Suppressor macrophage (primary cell): ENCODE results near the gene CNP.

Experiments used
- DNase-seq, 4 experiments: peaks; one replicate each; pipeline ENCODE4 v3.0.0-alpha.2; 2020 to 2022

CNP gene

DNA sequence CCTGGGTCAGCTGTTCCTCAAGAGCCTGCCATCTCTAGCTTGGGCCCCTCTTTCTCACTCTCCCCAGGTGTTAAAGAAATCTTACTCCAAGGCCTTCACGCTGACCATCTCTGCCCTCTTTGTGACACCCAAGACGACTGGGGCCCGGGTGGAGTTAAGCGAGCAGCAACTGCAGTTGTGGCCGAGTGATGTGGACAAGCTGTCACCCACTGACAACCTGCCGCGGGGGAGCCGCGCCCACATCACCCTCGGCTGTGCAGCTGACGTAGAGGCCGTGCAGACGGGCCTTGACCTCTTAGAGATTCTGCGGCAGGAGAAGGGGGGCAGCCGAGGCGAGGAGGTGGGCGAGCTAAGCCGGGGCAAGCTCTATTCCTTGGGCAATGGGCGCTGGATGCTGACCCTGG is 6.8 kb downstream of the CNP start:
- DNase-seq: no peak

DNA sequence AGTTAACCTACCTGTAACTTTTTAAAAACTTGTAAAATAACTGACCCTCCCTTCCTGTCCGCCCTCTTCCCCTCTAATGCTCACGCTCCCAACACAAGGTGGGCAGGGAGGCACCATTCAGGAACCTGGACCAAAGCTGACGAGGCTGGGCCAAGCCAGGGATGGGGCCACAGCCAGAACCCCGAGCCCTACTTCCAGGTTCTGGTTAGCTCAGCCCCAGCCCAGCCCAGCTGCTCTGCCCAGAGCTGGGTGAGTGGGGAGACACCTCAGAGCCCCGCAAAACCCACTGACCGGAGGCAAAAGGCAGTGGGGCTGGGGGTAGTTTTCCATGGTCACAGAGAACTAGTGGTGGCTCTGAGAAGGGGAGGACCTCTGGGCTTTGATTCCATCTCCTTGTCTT is 7.4 kb downstream of the CNP start:
- DNase-seq: no peak

DNA sequence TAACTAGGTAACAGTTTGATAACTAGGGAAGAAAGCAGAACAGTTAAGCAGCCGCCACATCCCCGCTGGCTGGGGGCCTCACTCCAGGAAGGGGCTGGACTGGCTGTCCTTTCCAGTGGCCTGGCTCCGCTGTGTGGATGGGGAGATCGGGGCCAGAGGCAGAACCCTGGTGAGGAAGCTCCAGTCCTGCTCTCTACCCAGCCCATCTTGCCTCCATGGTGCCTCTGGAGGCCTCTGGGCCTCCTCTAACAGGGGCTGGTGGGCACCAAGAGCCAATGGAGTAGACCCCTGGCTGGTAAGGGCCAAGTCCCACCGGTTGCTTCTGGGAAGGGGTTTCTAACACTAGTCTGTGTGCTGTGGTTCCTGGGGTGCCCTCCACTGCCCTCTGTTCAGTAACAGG is 8.1 kb downstream of the CNP start:
- DNase-seq: no peak

DNA sequence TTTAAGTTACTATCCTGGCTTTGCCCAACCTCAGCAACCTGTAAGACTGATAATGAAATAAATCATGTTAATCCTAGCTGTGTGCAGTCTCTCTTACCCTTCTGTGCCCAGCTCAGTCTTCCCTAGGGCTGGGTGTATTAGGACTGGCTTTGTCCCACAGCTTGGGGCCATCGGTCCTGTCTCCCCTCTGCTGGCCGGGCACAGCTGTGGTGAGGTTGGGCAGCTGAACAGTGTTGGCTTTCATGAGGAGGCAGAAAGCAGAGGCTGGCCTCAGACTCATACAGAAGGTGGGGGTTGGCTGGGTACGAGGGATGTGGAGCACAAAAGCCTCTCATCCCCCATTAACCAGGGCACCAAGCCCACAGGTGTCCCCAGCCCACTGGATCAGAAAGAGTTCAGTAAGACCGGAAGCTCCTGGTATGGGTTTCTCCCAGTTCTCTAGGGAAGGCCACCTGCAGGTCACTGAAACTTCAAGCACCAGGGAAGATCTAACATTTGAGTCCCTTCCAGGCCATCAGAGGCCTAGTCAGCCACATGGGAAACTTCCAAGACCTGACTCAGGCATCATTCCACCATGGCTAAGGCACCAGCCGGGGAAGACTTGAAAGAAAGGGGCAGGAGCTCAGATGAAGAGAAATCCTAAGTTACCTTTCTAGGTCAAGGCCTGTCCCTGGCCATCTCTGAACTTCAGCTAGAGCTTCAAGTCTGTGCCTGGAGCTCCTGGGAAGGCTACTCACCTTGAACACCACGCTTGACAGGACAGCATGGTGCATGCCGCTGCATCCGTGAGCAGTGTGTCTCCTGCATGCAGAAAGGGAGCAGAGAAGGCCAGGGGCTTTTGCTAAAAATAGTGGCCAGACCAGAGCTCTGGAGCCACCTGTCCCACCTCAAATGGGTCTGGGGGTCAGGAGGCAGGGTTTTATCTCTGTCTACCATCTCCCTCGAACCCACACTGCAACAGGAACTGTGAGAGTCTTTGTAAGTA is 8.8 kb downstream of the CNP start:
- DNase-seq: no peak

DNA sequence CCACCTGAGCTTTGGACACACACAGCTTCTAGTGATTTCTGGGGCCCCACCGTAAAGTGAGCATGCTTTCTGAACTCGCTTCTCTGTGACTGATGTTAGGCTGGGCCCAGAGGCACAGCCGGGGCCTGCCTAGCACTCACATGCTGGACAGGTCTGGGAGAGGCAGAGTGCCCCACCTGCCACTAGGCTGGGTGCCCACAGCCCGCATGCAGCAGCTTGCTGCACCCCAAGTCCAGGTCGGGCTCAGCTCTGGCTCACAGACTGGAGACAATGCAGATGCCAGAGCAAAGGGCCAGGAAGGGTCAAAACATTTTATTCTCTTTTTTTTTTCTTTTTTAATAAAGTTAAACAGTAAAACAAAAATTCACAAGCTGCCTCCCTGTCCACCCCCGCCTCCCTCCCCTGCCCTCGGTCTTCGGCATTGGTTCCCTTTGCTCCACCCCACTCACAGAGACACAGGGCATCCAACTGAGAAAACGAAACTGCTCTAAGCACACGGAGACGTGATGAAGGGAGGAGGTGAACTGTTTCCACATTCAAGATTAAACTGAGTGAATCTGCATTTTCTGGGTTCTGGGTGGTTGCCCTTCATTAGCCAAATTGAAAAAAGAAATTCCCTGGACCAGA is 9.7 kb downstream of the CNP start:
- DNase-seq: no peak

DNA sequence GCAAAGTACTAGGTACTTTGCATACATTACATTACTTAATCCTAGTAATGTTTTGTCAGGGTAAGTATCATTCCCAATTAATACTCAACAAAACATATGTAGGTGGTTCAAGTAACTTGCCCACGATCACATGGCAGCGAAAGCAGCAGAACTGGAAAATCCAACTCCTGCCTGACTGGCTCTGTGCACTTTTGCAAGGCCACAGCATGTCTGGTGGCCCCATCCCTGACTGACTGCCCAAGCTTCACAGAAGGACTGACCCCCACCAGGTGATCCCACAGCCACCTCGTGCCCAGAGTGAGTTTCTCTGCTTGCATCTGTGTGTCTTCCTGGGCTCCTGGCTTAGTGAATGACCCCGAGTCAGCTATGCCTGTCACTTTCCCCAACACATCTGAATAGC is 11.4 kb downstream of the CNP start:
- DNase-seq: no peak

DNA sequence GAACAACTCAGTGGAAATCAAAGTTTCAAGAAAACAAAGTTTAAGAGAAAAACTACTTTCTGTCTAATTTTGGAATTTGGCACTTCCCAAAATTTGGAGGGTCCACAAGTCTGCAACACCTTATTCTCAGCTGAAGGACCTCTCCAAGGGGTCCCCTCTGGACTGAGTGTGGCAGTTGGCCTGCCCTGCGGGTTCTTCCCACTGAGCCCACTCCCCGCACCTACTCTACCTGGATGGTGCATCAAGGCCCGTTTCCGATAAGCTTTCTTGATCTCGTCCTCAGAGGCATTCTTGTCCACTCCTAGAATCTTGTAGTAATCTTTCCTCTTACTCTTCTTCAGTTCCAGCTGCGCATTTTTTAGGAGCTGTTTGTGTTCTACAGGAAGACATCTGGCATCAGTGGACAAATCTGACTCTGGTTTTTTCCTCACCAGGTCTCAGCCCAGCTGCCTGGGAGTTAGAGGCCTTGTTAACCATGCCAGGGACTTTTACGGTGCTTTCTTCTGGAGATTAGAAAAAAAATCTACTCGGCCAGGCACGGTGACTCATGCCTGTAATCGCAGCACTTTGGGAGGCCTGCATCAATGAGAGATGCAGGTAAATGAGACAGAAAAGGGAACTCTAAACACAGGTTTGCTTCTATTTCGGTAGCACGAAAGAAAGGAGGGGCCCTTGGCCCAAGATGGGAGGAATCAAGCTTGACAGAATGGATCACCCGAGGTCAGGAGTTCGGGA is 15.6 kb downstream of the CNP start:
- DNase-seq: no peak

DNA sequence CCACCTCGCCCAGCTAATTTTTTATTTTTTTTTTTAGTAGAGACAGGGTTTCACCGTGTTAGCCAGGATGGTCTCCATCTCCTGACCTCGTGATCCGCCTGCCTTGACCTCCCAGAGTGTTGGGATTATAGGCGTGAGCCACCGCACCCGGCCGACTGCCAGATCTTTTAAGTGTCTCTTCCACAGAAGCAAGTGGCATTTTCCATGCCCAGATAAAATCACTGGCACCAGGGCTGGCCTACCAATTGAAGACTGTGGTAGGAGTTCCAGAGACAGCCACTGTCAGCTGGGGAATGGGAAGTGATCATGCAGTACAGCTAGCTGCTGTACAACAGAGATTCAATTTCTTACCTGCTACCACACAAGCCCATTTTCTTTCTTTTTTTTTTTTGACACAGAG is 17.9 kb downstream of the CNP start:
- DNase-seq: no peak

DNA sequence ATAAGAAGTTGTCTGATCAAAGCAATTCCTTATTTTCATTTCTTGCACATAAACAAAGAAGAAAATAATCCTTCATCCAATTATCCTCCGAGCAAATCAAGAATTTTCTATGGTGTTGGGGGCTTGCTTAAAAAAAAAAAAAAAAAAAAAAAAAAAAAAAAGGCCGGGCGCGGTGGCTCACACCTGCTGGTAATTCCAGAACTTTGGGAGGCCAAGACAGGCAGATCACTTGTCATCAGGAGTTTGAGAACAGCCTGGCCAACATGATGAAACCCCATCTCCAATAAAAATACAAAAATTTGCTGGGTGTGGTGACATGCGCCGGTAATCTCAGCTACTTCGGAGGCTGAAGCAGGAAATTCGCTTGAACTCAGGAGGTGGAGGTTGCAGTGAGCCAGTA is 19.3 kb downstream of the CNP start:
- DNase-seq: no peak

DNA sequence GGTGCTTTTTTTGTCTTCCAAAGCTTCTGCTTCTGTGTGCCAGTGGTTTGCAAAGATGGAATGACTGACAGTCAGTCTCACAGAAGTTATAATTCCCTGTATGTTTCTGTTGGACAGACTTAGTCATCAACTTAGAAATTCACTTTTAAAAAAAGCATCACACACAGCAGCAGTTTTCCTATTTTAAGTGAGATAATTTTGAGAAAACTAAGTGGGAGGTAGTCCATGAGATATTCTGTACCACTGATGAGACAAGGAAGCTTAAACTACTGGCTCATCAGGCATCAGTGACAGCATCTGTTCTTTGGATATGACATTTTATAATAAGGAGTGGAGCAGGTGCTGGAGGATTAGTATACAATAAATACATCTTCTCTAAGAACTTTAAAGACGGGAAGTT is 20.0 kb downstream of the CNP start:
- no peak for DNase-seq

DNA sequence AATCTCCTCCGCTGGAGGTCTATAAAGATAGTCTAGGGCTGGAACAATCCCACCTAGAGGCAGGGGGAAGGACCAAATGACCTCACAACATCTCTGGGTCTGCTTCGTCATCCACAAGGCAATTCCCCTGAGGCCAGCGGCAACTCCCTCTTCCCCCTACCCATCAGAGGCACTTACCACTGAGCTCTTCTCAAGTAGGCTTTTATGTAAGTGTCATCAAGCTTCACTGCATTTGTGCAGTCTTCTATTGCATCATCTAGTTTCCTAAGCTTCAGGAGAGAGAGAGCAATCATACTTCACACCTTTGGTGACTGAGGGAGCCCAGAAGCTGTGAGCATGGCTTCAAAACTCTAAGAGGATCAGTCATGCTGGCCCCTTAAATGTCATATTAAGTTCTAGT is 21.0 kb downstream of the CNP start:
- no peak for DNase-seq

DNA sequence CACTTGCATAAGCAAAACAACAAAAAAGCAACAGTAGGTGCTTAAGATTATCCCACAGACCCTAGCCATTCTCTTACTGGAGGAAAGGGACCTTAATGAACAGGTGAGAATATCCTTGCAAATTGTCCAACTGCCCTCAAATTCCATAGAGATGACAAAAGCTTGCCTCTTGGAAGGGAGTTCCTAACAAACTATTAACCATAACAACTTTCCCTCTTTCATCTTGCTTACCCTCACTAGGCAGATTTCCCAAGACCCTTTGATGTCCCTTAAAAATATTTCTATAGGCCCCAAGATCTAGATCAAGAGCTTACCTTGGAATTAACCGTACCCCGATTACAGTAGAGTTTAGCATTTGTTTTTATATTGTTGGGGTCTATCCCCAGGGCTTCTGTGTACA is 21.8 kb downstream of the CNP start:
- no peak for DNase-seq

DNA sequence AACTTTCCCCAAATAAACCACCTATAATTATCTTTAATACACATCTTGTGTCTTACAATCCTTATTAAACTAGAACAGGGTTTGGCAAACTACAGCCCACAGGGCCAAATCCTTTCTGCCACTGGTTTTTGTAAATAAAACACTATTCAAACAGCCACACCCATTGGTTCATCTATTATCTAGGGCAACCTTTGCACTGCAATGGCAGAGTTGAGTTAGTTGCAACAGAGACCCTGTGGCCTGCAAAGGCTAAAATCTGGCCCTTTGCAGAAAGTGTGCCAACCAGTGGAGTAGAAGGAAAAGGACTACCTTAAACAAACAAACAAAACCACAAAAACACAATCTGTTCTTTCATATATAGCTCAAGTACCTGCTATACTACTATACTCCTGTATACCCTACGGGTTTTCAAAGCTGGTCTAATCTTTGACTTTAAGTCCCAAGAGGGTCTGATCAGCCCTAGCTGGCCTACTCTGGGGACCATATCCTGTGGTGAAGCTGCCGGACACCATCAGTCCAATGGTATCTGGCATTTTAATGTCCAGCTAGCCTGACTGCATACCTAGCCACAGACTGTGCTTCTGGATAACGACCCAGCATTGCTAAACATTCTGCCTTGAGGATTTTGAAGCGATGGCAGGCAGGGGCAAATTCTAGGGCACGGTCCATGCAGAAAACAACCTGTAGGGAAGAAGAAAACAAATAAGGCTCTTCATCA is 23.3 kb downstream of the CNP start:
- DNase-seq: no peak

DNA sequence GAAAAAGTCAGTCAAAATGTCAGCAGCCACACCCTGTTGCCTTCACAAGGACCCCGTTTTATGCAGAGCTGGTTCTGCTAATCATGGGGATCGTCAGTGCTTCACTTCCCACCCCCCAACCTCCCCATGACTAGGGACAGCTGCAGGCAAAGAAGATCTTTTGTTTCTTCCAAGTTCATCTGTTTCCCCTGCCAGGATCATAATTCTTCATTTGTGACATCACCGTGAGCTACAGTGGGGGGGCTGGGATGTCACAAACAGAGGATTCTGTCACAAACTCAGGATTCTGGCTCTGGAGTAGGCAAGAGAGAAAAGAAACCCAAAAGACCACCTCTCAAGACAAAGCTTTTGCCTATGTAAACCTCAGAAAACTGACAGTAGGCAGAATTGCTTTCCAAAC is 26.0 kb downstream of the CNP start:
- DNase-seq: no peak

DNA sequence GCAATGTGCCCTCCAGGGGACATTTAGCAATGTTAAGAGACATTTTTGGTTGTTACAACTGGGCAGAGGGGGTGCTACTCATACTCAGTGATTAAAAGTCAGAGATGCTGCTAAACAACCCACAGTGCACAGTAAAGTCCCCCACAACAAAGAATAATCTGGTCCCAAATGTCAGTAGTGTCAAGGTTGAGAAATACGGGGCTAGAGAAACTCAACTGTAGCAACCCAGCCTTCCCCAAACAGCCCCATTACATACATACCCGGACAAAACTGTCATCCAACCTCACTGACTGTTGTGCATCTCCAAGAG is 30.2 kb downstream of the CNP start:
- no peak for DNase-seq

DNA sequence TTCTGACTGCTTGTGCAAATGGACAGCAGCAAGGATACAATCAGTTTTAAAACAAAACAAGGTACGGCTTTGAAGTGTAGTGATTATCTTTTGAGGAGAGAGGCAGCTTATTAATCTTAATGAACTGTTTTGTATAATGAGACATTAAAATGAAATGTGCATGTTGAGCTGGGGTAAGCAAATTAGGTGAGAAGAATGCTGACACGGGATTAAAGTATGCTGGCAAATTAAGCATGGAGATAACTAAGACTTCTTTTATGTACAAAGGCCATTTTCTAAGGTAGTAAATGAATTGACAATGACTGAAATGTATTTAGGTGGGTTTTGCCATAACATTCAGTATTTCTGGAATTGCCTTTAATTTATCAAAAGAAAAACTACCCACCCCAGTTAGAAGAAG is 31.9 kb downstream of the CNP start:
- DNase-seq: no peak

DNA sequence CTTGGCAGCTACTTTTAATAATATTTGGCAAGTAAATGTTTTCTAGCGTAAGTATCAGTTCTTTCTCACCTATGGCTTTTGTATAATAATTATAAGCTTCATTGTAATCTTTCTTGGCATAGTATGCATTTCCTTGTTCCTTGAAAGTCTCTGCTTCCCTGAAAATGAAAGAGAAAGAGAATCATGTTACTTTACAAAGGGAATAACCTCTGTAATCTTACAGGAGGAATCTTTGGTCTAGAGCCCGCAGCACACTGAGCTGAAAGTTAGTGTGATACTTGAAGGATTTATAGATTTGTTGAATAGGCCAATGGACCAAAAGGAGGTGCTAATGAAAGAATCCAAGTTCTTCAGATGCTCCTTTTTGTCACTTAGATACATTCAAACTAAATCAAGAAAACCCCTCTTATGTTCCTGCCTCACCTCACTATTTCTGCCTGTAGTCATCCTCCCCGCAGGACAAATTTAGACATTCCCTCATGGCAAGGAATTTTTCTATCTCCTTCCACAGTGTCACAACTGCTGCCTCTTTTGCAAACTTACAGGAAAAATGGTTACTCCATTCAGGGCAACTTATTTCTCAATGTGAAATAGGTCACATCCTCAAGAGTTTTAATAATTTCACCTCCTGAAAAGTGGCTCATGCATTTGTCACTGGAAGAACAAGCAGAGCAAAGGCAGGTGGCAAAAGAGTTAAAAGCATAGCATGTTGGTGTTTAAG is 34.0 kb downstream of the CNP start:
- DNase-seq: no peak

DNA sequence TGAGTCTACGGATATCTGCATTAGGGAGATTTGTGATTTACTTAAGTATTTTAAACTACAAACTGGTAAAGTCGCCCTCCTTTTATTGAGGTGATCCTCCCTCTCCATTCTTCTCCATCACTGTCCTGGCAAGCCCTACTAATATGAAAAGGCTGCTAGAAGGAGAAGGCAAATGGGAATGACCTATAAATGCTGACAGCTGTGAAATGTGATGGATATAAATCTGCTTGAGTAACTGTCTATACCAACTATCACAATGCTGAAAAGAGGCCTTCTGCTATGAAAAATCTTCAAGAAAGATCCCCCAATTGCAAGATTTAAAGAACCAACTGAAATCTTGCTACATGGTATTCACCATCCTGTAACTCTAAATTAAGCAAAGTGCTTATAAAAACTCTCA is 35.1 kb downstream of the CNP start:
- no peak for DNase-seq

DNA sequence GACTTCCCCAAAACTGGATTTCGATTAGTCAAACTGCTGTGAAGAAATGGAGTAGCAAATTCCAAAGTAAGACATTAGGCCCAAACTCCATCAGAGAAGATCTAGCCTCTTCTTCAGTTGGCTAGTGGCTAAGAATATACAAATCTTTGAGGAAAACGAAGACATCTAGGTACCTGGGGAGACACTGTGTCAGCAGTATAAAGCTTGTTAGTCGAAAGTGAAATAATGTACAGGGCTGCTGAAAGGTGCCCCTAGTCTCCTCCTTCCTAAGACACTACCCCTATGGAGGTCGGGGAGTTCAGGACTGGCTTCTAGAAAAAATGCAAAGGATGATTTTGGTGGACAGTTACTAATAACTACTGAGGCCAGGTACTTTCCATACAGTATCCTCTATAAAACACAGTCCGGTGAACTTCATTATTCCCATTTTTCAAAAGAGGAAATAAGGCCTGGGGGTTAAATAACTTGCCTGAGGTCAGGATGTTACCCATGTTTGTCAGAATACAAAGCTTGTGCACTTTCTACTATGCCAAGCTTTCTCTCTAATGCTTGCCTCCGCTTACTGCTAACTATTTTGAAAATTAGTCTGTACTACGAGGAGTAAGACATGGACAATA is 35.7 kb downstream of the CNP start:
- DNase-seq: peak in 1 of 4 experiments; percentile 13

DNA sequence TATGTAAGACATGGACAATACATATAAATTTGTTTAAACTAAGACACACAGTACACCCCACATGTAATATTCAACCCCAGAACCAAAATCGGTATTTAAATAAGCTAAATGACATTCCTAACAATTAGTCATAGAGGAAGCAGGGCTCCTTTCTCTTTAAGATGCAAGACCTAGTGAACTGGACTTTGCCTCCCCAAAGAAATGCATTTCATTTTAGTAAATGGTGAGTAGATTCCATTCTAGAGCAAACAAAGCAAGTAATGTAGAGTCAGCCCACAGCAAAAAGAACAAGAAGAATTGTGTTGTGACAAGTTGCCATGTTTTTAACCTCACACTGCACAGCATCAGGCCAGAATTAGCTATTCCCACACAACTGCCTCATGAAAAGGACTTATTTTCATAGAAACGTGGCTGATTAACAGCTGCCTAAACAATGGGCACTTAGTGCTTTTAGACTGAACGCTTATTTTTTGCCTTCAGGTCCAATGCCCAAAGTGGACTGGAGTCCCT is 36.3 kb downstream of the CNP start:
- no peak for DNase-seq

DNA sequence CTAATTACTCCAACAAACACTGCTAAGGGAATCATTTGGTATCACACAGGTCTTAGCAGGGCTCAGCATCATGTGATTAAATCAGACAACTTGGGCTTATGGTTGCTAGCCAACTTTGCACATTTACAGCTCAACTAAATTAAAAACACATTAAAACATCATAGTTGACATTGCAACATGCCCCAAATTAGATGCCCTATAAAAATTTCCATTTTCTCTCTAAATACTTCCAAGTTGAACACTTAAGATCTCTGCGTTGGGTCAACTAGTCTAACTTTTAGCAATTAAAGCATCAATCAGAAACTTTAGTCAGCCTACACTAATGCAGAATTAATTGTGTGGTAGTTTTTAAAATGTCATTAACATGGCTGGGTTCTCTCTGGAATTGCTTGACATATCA is 38.6 kb downstream of the CNP start:
- no peak for DNase-seq

DNA sequence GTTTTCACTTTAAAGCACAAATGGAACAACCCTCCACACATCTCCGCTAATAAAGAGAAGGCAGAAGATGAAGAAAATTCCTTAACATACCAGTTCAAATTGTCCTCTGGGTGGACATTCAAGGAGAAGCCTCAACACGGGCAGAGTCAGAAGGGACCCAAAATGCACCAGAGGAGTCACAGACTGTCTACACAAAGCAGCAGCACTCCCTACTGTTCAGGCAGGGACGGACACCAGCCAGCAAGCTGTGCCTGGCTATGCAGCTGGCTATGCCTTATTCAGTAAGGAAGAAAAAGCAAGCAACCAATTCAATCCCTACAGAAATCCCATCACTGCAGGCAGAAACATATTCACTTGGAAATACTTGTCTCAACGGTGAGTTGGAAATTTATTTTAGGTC is 42.6 kb downstream of the CNP start:
- peak in 1 of 4 experiments; percentile 15 for DNase-seq
